NB4 (cell line): ENCODE measurements around the gene NCS1.

Experiments used
- POLR2A ChIP-seq: IDR thresholded peaks from 2 replicates; pipeline ENCODE4 v1.6.1; 2011; ENCODE audit warnings: mild to moderate bottlenecking; ENCODE audit not compliant: insufficient read length; ENCODE audit errors: extremely low read depth
- TF ChIP-seq, protein P1 (sequence below): IDR thresholded peaks from one replicate; pipeline ENCODE4 v1.5.1; 2012; ENCODE audit warnings: low read depth, low read length

DNA sequence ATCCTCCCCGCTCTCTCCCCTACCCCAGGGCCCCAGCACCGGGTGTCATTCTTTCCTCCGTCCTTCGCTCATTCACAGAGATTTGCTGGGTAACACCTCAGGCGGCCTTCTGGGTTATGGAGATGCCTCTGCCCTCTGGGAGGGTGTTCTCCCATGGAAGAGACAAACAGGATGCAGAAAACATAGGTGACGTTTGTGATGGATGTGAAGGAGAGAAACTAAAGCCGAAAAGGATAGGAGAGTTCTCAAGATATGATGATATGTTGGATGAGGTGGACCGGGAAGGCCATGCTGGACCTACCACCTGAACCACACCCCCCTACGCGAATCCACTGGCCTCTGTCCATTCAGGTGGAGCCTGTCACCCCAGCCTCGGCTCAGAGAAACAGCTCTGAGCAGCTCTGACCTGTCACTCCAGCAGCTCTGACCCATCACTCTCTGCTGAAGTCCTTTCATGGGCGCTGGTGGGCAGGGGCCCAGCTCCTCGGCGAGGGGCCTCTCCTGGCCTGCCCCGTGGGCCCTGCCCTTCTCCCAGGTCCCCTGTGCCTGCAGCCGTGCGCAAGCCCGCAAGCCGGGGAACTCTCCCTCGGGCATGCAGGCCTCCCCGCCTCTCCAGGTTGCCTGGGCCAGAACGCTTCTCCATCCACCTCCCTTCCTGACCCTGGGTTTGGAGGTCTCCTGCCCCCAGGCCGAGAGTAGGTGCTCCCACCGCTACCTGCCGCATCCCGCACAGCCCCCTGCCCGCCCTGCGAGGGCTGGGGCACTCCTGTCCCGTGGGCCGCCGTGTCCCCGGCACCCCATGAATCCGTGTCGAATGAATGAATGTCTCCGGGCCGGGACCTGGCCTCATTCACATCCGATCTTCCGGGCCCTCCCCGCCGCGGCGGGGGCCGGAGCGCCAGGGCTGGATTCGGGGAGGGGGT is 717 bp upstream of the NCS1 start:
- TF ChIP-seq, protein P1, sequence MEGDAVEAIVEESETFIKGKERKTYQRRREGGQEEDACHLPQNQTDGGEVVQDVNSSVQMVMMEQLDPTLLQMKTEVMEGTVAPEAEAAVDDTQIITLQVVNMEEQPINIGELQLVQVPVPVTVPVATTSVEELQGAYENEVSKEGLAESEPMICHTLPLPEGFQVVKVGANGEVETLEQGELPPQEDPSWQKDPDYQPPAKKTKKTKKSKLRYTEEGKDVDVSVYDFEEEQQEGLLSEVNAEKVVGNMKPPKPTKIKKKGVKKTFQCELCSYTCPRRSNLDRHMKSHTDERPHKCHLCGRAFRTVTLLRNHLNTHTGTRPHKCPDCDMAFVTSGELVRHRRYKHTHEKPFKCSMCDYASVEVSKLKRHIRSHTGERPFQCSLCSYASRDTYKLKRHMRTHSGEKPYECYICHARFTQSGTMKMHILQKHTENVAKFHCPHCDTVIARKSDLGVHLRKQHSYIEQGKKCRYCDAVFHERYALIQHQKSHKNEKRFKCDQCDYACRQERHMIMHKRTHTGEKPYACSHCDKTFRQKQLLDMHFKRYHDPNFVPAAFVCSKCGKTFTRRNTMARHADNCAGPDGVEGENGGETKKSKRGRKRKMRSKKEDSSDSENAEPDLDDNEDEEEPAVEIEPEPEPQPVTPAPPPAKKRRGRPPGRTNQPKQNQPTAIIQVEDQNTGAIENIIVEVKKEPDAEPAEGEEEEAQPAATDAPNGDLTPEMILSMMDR = no peak
- no peak for TF ChIP-seq POLR2A
